SK-N-SH (cell line): ENCODE results near the gene IRAK4. TPM values are rescaled to one million over a fixed set of nuclear protein-coding genes. Genes with fewer than 3 reads are reported as not detected.

Experiments
- CTCF ChIA-PET: fragments of 300-600, 350-600 bp; formaldehyde crosslinking; extraction: SDS; loops from one replicate; lab custom pipeline; 2021; lab: Yijun Ruan, JAX
- POLR2A ChIA-PET: fragments of 350-600 bp; sonication (Branson Sonifier 250); formaldehyde crosslinking; extraction: SDS; loops from one replicate; lab custom pipeline; 2020; ENCODE audit warnings: antibody characterized with exemption, inconsistent platforms; lab: Yijun Ruan, JAX
- DNase-seq: peaks from one replicate; pipeline ENCODE4 v3.0.0; 2012
- H2AFZ ChIP-seq: fragments of 200-600 bp; sonication (generic); 2 replicates; pipeline ENCODE4 v1.8.1; 2016; ENCODE audit warnings: antibody characterized with exemption, mild to moderate bottlenecking, low read depth
- H3F3A ChIP-seq: fragments of 200-600 bp; sonication (generic); replicated peaks from 2 replicates; pipeline ENCODE3; 2016; ENCODE audit warnings: antibody characterized with exemption, mild to moderate bottlenecking; ENCODE audit not compliant: insufficient read depth
- H3K27ac ChIP-seq, 2 experiments: fragments of 200-500 bp in 1 of 2; fragments of 200-600 bp in 1 of 2; sonication (Bioruptor generic) in 1 of 2; sonication (generic), shearing (Covaris generic) in 1 of 2; 2 replicates each; pipeline versions ENCODE4 v1.5.1 to v1.6.1; 2014 to 2016; ENCODE audit warnings: low read depth in 2 of 2, inconsistent platforms in 1 of 2, low read length in 1 of 2, mild to moderate bottlenecking in 1 of 2, mixed read lengths in 1 of 2
- H3K27me3 ChIP-seq: fragments of 200-600 bp; sonication (generic), shearing (Covaris generic); 2 replicates; pipeline ENCODE4 v1.6.1; 2016; ENCODE audit warnings: mixed run types; ENCODE audit not compliant: insufficient read depth
- H3K36me3 ChIP-seq, 2 experiments: fragments of 200-500 bp in 1 of 2; fragments of 200-600 bp in 1 of 2; sonication (Bioruptor generic) in 1 of 2; sonication (generic) in 1 of 2; replicated peaks in 1 of 2; 2 replicates each; pipeline versions ENCODE3 to v1.5.1; 2014 to 2016; ENCODE audit warnings: low read length in 1 of 2, mild to moderate bottlenecking in 1 of 2; ENCODE audit not compliant: insufficient read depth in 2 of 2, control insufficient read depth in 1 of 2
- H3K4me1 ChIP-seq, 2 experiments: fragments of 200-500 bp in 1 of 2; fragments of 200-600 bp in 1 of 2; sonication (Bioruptor generic) in 1 of 2; sonication (generic), shearing (Covaris generic) in 1 of 2; 2 replicates each; pipeline versions ENCODE4 v1.5.1 to v1.6.1; 2014 to 2016; ENCODE audit warnings: low read depth in 1 of 2, low read length in 1 of 2, mixed run types in 1 of 2; ENCODE audit not compliant: insufficient read depth in 2 of 2, control insufficient read depth in 1 of 2
- H3K4me2 ChIP-seq: fragments of 200-600 bp; sonication (generic), shearing (Covaris generic); 2 replicates; pipeline ENCODE4 v1.6.1; 2017; ENCODE audit warnings: mixed run types
- H3K4me3 ChIP-seq, 2 experiments: fragments of 200-500 bp in 1 of 2; fragments of 200-600 bp in 1 of 2; sonication (Bioruptor generic) in 1 of 2; sonication (generic), shearing (Covaris generic) in 1 of 2; 2 replicates each; pipeline versions ENCODE4 v1.5.1 to v1.8.1; 2014 to 2016; ENCODE audit warnings: low read depth in 2 of 2, inconsistent platforms in 1 of 2, low read length in 1 of 2, mild to moderate bottlenecking in 1 of 2, mixed read lengths in 1 of 2, moderate library complexity in 1 of 2
- H3K79me2 ChIP-seq: fragments of 200-600 bp; sonication (generic); 2 replicates; pipeline ENCODE4 v1.8.1; 2017; ENCODE audit warnings: mild to moderate bottlenecking; ENCODE audit not compliant: insufficient read depth
- H3K9ac ChIP-seq: fragments of 200-600 bp; sonication (generic); 2 replicates; pipeline ENCODE4 v1.6.1; 2017; ENCODE audit warnings: mixed run types
- H3K9me2 ChIP-seq: fragments of 200-600 bp; sonication (generic); 2 replicates; pipeline ENCODE4 v1.6.1; 2017; ENCODE audit warnings: mixed run types
- H3K9me3 ChIP-seq: fragments of 200-600 bp; sonication (generic); 2 replicates; pipeline ENCODE4 v1.6.1; 2017; ENCODE audit warnings: mixed run types, mild to moderate bottlenecking, moderate library complexity
- H4K20me1 ChIP-seq: fragments of 200-600 bp; sonication (generic); 2 replicates; pipeline ENCODE4 v1.6.1; 2017; ENCODE audit warnings: mild to moderate bottlenecking, mixed run types; ENCODE audit not compliant: insufficient read depth
- CTCF ChIP-seq: fragments of 200-600 bp; sonication (generic); IDR thresholded peaks from 2 replicates; pipeline ENCODE4 v1.6.1; 2017; ENCODE audit warnings: antibody characterized with exemption, mild to moderate bottlenecking, moderate library complexity
- ELF1 ChIP-seq: IDR thresholded peaks from 2 replicates; pipeline ENCODE4 v1.4.0; 2012
- EP300 ChIP-seq, 2 experiments: IDR thresholded peaks; 2 replicates each; pipeline versions ENCODE4 v1.4.0 to v1.6.1; 2012; ENCODE audit warnings: borderline replicate concordance in 1 of 2, low read depth in 1 of 2, low read length in 1 of 2
- EZH2phosphoT487 ChIP-seq: fragments of 200-600 bp; sonication (generic); IDR thresholded peaks from 2 replicates; pipeline ENCODE4 v1.6.1; 2017; ENCODE audit warnings: low read depth, mixed run types, mild to moderate bottlenecking, antibody characterized with exemption, moderate library complexity, borderline replicate concordance
- FOSL2 ChIP-seq: IDR thresholded peaks from 2 replicates; pipeline ENCODE4 v1.4.0; 2012; ENCODE audit warnings: low read depth, mild to moderate bottlenecking, moderate library complexity, borderline replicate concordance
- FOXJ3 ChIP-seq: sonication (generic); formaldehyde crosslinking; IDR thresholded peaks from 2 replicates; pipeline ENCODE4 v1.5.1; 2020; ENCODE audit warnings: mild to moderate bottlenecking, missing genetic modification reagents
- FOXM1 ChIP-seq: IDR thresholded peaks from 2 replicates; pipeline ENCODE4 v1.4.0; 2012; ENCODE audit warnings: low read depth, mild to moderate bottlenecking
- GATA2 ChIP-seq: sonication (generic); formaldehyde crosslinking; IDR thresholded peaks from 2 replicates; pipeline ENCODE4 v1.5.0; 2020; ENCODE audit warnings: mild to moderate bottlenecking, missing genetic modification reagents
- IRF3 ChIP-seq: fragments of 150-350 bp; IDR thresholded peaks from 2 replicates; pipeline ENCODE4 v1.6.1; 2016; ENCODE audit warnings: mild to moderate bottlenecking, low read depth, low read length
- JUND ChIP-seq: IDR thresholded peaks from 2 replicates; pipeline ENCODE4 v1.4.0; 2012
- MAX ChIP-seq: IDR thresholded peaks from 2 replicates; pipeline ENCODE4 v1.4.0; 2012; ENCODE audit warnings: low read depth
- MEF2A ChIP-seq: IDR thresholded peaks from 2 replicates; pipeline ENCODE4 v1.4.0; 2012; ENCODE audit warnings: low read depth, borderline replicate concordance
- MXI1 ChIP-seq: IDR thresholded peaks from 2 replicates; pipeline ENCODE4 v1.6.1; 2012; ENCODE audit warnings: mild to moderate bottlenecking, low read depth, low read length, improper control_type of control experiment
- NFIC ChIP-seq: IDR thresholded peaks from 2 replicates; pipeline ENCODE4 v1.4.0; 2012; ENCODE audit warnings: borderline replicate concordance
- NRF1 ChIP-seq: IDR thresholded peaks from 2 replicates; pipeline ENCODE4 v1.6.1; 2012; ENCODE audit warnings: low read depth, mild to moderate bottlenecking, low read length
- RAD21 ChIP-seq: IDR thresholded peaks from 2 replicates; pipeline ENCODE4 v1.6.1; 2012; ENCODE audit warnings: mild to moderate bottlenecking, low read length
- RFX5 ChIP-seq: IDR thresholded peaks from 2 replicates; pipeline ENCODE4 v1.6.1; 2012; ENCODE audit warnings: mild to moderate bottlenecking, improper control_type of control experiment, low read length
- SIN3A ChIP-seq: IDR thresholded peaks from 2 replicates; pipeline ENCODE4 v1.6.1; 2012; ENCODE audit warnings: low read depth, mild to moderate bottlenecking, low read length, moderate library complexity, borderline replicate concordance
- TAF1 ChIP-seq: IDR thresholded peaks from 2 replicates; pipeline ENCODE4 v1.6.1; 2012; ENCODE audit warnings: low read depth, mild to moderate bottlenecking, low read length, moderate library complexity, borderline replicate concordance
- TCF12 ChIP-seq: IDR thresholded peaks from 2 replicates; pipeline ENCODE4 v1.4.0; 2012
- TEAD4 ChIP-seq: IDR thresholded peaks from 2 replicates; pipeline ENCODE4 v1.4.0; 2012; ENCODE audit warnings: mild to moderate bottlenecking, borderline replicate concordance; ENCODE audit not compliant: insufficient read depth
- USF1 ChIP-seq: IDR thresholded peaks from 2 replicates; pipeline ENCODE4 v1.4.0; 2012; ENCODE audit warnings: low read depth, borderline replicate concordance
- ZBTB33 ChIP-seq: IDR thresholded peaks from 2 replicates; pipeline ENCODE4 v1.4.0; 2012; ENCODE audit warnings: low read depth, borderline replicate concordance
- WGBS: methylation state at CpG from one replicate; pipeline ENCODE4 v1.1.6; 2017; ENCODE audit warnings: low lambda C conversion rate; 5-methylcytosine and 5-hydroxymethylcytosine counted together
- polyA plus RNA-seq, 3 experiments: library from polyadenylated mRNA; depleted of rRNA; stranded (reverse); fragments of >200 nt; gene quantifications; 2 replicates each; pipeline ENCODE4 v1.2.3, GENCODE V29; 2012

Gene IRAK4
- polyA plus RNA-seq, 1 of the 3 experiments (the other 2 are of a cell fraction), result 5.1 TPM

GRCh38 chr12:43749016-43749415 lies 9.7 kb upstream of the IRAK4 start:
- Histone ChIP-seq H4K20me1 (no peaks in the 10 kb centered on the region), H3K9ac (no peak overlapping the region), H3K4me1 (no peaks in the 10 kb centered on the region), H2AFZ (no peak overlapping the region), H3K27ac (no peak overlapping the region), H3K36me3 (peaks cover 6 to 33% of the 10 kb centered on the region in 2 experiments), H3K79me2 (no peaks in the 10 kb centered on the region; the same call in 1 of the 2 replicates), H3K9me2 (no peaks in the 10 kb centered on the region), H3K4me2 (no peak overlapping the region), H3K27me3 (no peaks in the 10 kb centered on the region), H3F3A (no peaks in the 10 kb centered on the region), H3K4me3 (no peak overlapping the region), H3K9me3 (no peaks in the 10 kb centered on the region)
- WGBS, result 96% methylated on average over 5 of the region's 5 CpGs
- CTCF ChIA-PET, result interaction anchor here (1.4 kb wide), 1 partner anchor 134 kb away, joined by 5 read pairs; no protein-coding TSS in a partner anchor
- DNase-seq, result no peak
- TF ChIP-seq ELF1, result no peak
- TF ChIP-seq MXI1, result no peak
- TF ChIP-seq JUND, result no peak
- TF ChIP-seq NFIC, result no peak
- no peak for TF ChIP-seq EP300 (IDR thresholded peaks at IDR 0.05; ENCODE audit: borderline replicate concordance in 1 of 2, low read depth in 1 of 2, low read length in 1 of 2)
- TF ChIP-seq FOXJ3 (CRISPR knock-in tag), result no peak
- no peak for TF ChIP-seq FOXM1
- TF ChIP-seq FOSL2, result no peak
- no peak for TF ChIP-seq SIN3A
- TF ChIP-seq RAD21, result no peak
- no peak for TF ChIP-seq RFX5
- no peak for TF ChIP-seq MAX
- TF ChIP-seq GATA2 (CRISPR knock-in tag), result no peak
- POLR2A ChIA-PET, result no interaction called here

DNA sequence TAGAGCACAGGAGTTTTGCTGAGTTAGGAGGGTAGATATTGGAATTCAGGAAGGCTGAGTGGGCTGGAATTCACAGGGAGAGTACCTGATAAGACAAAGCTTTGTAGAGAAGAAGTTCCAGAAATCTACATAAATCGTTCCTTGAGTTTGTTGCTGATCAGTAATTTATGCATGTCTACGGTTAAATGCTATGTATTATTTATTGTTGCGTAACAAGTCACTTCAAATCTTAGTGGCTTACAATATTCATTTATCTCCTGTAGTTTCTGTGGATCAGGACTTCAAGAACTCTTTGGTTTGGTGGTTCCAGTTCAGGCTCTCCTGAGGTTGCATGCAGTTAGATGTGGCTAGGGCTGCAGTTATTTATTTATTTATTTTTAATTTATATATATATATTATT lies 7.9 kb upstream of the IRAK4 start:
- no peaks in the 10 kb centered on the region for H3K4me1 ChIP-seq
- no peak overlapping the region for H3K4me2 ChIP-seq
- DNase-seq, result no peak
- no peaks in the 10 kb centered on the region for H3F3A ChIP-seq
- no peaks in the 10 kb centered on the region for H3K27me3 ChIP-seq
- ChIA-PET CTCF (no interaction called here), POLR2A (no interaction called here)
- no peak overlapping the region for H2AFZ ChIP-seq
- WGBS, result 92% methylated on average over 3 of the region's 3 CpGs
- H3K27ac ChIP-seq, result no peak overlapping the region
- no peaks in the 10 kb centered on the region; the same call in 1 of the 2 replicates for H3K79me2 ChIP-seq
- no peaks in the 10 kb centered on the region for H3K9me3 ChIP-seq
- no peaks in the 10 kb centered on the region for H3K9me2 ChIP-seq
- H3K36me3 ChIP-seq, result peaks cover 8 to 33% of the 10 kb centered on the region in 2 experiments
- H3K9ac ChIP-seq, result no peak overlapping the region
- no peak overlapping the region for H3K4me3 ChIP-seq
- no peaks in the 10 kb centered on the region for H4K20me1 ChIP-seq
- TF ChIP-seq MXI1, result no peak
- TF ChIP-seq MEF2A, result no peak
- TF ChIP-seq TEAD4, result no peak
- no peak for TF ChIP-seq IRF3
- no peak for TF ChIP-seq GATA2 (CRISPR knock-in tag)
- no peak for TF ChIP-seq JUND
- no peak for TF ChIP-seq NRF1
- no peak for TF ChIP-seq FOXJ3 (CRISPR knock-in tag)
- TF ChIP-seq TCF12, result no peak
- TF ChIP-seq MAX, result no peak
- no peak for TF ChIP-seq EZH2phosphoT487
- TF ChIP-seq TAF1, result no peak
- TF ChIP-seq ZBTB33, result no peak
- no peak for TF ChIP-seq CTCF
- TF ChIP-seq USF1, result no peak
- TF ChIP-seq RFX5, result no peak
- no peak for TF ChIP-seq SIN3A
